Motor neuron (in vitro differentiated cells): ENCODE results near the gene KLRK1. TPM values are rescaled to one million over a fixed set of nuclear protein-coding genes. Genes with fewer than 3 reads are reported as not detected.
"Not testable (repeated sequence)": the region's sequence is repeated elsewhere in the genome, so short reads cannot be mapped to it uniquely, and the experiment has no call there.

Experiments used
- ATAC-seq, 8 experiments: fragments of 200-7000 bp; cut with Tn5 transposase; replicated peaks in 6 of 8; 2 replicates each; pipeline ENCODE4 v1.8.0; 2021; ENCODE audit warnings: mild to moderate bottlenecking in 8 of 8, moderate library complexity in 8 of 8
- H3K27ac ChIP-seq, 2 donors: fragments of 250-450 bp; sonication (Bioruptor Pico); 2 replicates each; pipeline ENCODE4 v1.9.0; 2021; ENCODE audit warnings: antibody characterized with exemption in 2 of 2, mild to moderate bottlenecking in 2 of 2, moderate library complexity in 1 of 2
- H3K4me1 ChIP-seq, 2 donors: fragments of 250-450 bp; sonication (Bioruptor Pico); replicated peaks in 1 of 2; 2 replicates each; pipeline ENCODE4 v1.6.1; 2021; ENCODE audit warnings: antibody characterized with exemption in 2 of 2, mild to moderate bottlenecking in 2 of 2, moderate library complexity in 1 of 2
- H3K4me3 ChIP-seq, 5 donors: fragments of 250-450 bp; sonication (Bioruptor Pico); 2 replicates each; pipeline ENCODE4 v1.9.0; 2021; ENCODE audit warnings: antibody characterized with exemption in 5 of 5, mild to moderate bottlenecking in 5 of 5, moderate library complexity in 4 of 5
- WGBS, 10 experiments: fragments of 450-650 bp; shearing (Covaris generic); methylation state at CpG; one replicate each; pipeline ENCODE4 v1.0.0; 2022; 5-methylcytosine and 5-hydroxymethylcytosine counted together
- in situ Hi-C, 9 experiments: fragments of 400-800 bp; cut with MboI; loops; one replicate each; pipeline ENCODE4 v1.15.0; 2021; ENCODE audit warnings: low sequenced_read_pairs in 9 of 9, low pct_unique_long_range_greater_than_20kb in 2 of 9; ENCODE audit not compliant: unreplicated experiment in 9 of 9
- total RNA-seq, 8 experiments: library from RNA; unstranded; fragments of 300-600 nt; gene quantifications; 2 replicates each; pipeline versions ENCODE4 v1.2.3 to v1.2.4, GENCODE V29; 2022

KLRK1 gene
- total RNA-seq, 8 experiments from 2014 or later: 0.13 to 1.9 (median 0.53) TPM

GRCh38 chr12:10400829-10401228, 11.0 kb upstream of the KLRK1 start:
- Histone ChIP-seq H3K27ac (no peak overlapping the region), H3K4me1 (no peaks in the 10 kb centered on the region), H3K4me3 (no peak overlapping the region)
- ATAC-seq: peak in 2 of 8 experiments; percentile 73 to 89
- in situ Hi-C loops: no loop called here

GRCh38 chr12:10398168-10398567, 8.3 kb upstream of the KLRK1 start:
- Histone ChIP-seq H3K4me1 (peaks cover 0 to 8% of the 10 kb centered on the region in 2 donors), H3K4me3 (no peak overlapping the region), H3K27ac (no peak overlapping the region)
- no peak for ATAC-seq
- 33 to 100% (median 93%) methylated on average over 1 to 2 of the region's 2 CpGs; no CpG with 5 or more reads in 3 of the 10 experiments for WGBS, 10 experiments
- in situ Hi-C loops: no loop called here

- no peak overlapping the region for H3K4me3 ChIP-seq
- ATAC-seq: no peak
- H3K27ac ChIP-seq: no peak overlapping the region
- peaks cover 0 to 8% of the 10 kb centered on the region in 2 donors for H3K4me1 ChIP-seq
- in situ Hi-C loops: no loop called here
- WGBS, 10 experiments: 50 to 100% (median 69%) methylated on average over 1 to 2 of the region's 2 CpGs; no CpG with 5 or more reads in 3 of the 10 experiments
Measured at GRCh38 chr12:10397296-10397695, 7.5 kb upstream of the KLRK1 start.

GRCh38 chr12:10396176-10396575, 6.3 kb upstream of the KLRK1 start:
- peak in 1 of 8 experiments; percentile 45 for ATAC-seq
- H3K27ac ChIP-seq, H3K4me3 ChIP-seq, in situ Hi-C loops, H3K4me1 ChIP-seq: not testable (repeated sequence)
- WGBS, 10 experiments: 30 to 93% (median 78%) methylated on average over 1 to 3 of the region's 15 CpGs; no CpG with 5 or more reads in 3 of the 10 experiments

GRCh38 chr12:10395390-10395998, 5.7 kb upstream of the KLRK1 start:
- peaks cover 0 to 8% of the 10 kb centered on the region in 2 donors for H3K4me1 ChIP-seq
- in situ Hi-C loops: no loop called here
- H3K27ac ChIP-seq: no peak overlapping the region
- H3K4me3 ChIP-seq: no peak overlapping the region
- WGBS, 10 experiments: 0 to 94% (median 73%) methylated on average over 2 to 6 of the region's 6 CpGs
- peak in 6 of 8 experiments; percentile 50 to 97 (median 84) for ATAC-seq

- H3K27ac ChIP-seq, H3K4me1 ChIP-seq, in situ Hi-C loops, ATAC-seq, H3K4me3 ChIP-seq: not testable (repeated sequence)
- 58 to 100% (median 83%) methylated on average over 1 to 7 of the region's 11 CpGs for WGBS, 10 experiments
Measured at GRCh38 chr12:10394531-10395152, 4.8 kb upstream of the KLRK1 start.

- no peak overlapping the region for H3K4me3 ChIP-seq
- H3K27ac ChIP-seq: no peak overlapping the region
- peaks cover 0 to 8% of the 10 kb centered on the region in 2 donors for H3K4me1 ChIP-seq
- WGBS, 10 experiments: 32 to 100% (median 59%) methylated on average over 1 to 3 of the region's 3 CpGs; no CpG with 5 or more reads in 2 of the 10 experiments
- no peak for ATAC-seq
- in situ Hi-C loops: no loop called here
Measured at GRCh38 chr12:10393291-10393690, 3.5 kb upstream of the KLRK1 start.

- Histone ChIP-seq H3K4me1 (peaks cover 0 to 8% of the 10 kb centered on the region in 2 donors), H3K27ac (no peak overlapping the region), H3K4me3 (no peak overlapping the region)
- in situ Hi-C loops: no loop called here
- ATAC-seq: peak in 2 of 8 experiments; percentile 27 to 78
- 20 to 91% (median 83%) methylated on average over 2 to 7 of the region's 7 CpGs; no CpG with 5 or more reads in 1 of the 10 experiments for WGBS, 10 experiments
Measured at GRCh38 chr12:10392394-10392930, 2.6 kb upstream of the KLRK1 start.

GRCh38 chr12:10390991-10391390, 1.1 kb upstream of the KLRK1 start:
- in situ Hi-C loops, ATAC-seq, H3K4me3 ChIP-seq, H3K4me1 ChIP-seq, H3K27ac ChIP-seq: not testable (repeated sequence)
- 84 to 100% (median 96%) methylated on average over 2 to 7 of the region's 7 CpGs for WGBS, 10 experiments

- 37 to 90% (median 71%) methylated on average over 5 to 9 of the region's 9 CpGs for WGBS, 10 experiments
- H3K27ac ChIP-seq: no peak overlapping the region
- ATAC-seq: no peak
- no peaks in the 10 kb centered on the region for H3K4me1 ChIP-seq
- H3K4me3 ChIP-seq: no peak overlapping the region
- in situ Hi-C loops: no loop called here
Measured at GRCh38 chr12:10388624-10389413, 1.0 kb downstream of the KLRK1 start.

GRCh38 chr12:10387498-10387897, 2.3 kb downstream of the KLRK1 start:
- H3K4me3 ChIP-seq, ATAC-seq, H3K4me1 ChIP-seq, in situ Hi-C loops, H3K27ac ChIP-seq: not testable (repeated sequence)
- WGBS, 10 experiments: 90 to 100% (median 96%) methylated on average over 1 to 6 of the region's 6 CpGs; no CpG with 5 or more reads in 1 of the 10 experiments

- whole genome bisulfite sequencing, 10 experiments: 0 to 85% (median 80%) methylated on average over 1 of the region's 1 CpG; no CpG with 5 or more reads in 1 of the 10 experiments
- no peak overlapping the region for H3K4me3 ChIP-seq
- ATAC-seq: no peak
- in situ Hi-C loops: no loop called here
- H3K4me1 ChIP-seq: no peaks in the 10 kb centered on the region
- no peak overlapping the region for H3K27ac ChIP-seq
Measured at GRCh38 chr12:10386857-10387256, 3.0 kb downstream of the KLRK1 start.

GRCh38 chr12:10385166-10385613, 4.7 kb downstream of the KLRK1 start:
- Histone ChIP-seq H3K4me3 (no peak overlapping the region), H3K4me1 (no peaks in the 10 kb centered on the region), H3K27ac (no peak overlapping the region)
- in situ Hi-C loops: no loop called here
- peak in 2 of 8 experiments; percentile 60 to 75 for ATAC-seq
- WGBS, 10 experiments: 10 to 100% (median 76%) methylated on average over 1 to 2 of the region's 2 CpGs; no CpG with 5 or more reads in 2 of the 10 experiments
